ENCODE data around the gene RGP1.

RGP1 gene

GRCh38 chr9:35774907-35775635, 26.0 kb downstream of the RGP1 start:
- H3K4me3 ChIP-seq (ENCODE audit: low read depth, low read length), result no peak overlapping the region
- no peaks in the 10 kb centered on the region for H3K36me3 ChIP-seq (ENCODE audit: control insufficient read depth, insufficient read depth, low read length)
- H3K4me1 ChIP-seq (ENCODE audit: control insufficient read depth, insufficient read depth, low read length), result peaks cover 15% of the 10 kb centered on the region
- H3K27ac ChIP-seq (ENCODE audit: low read depth, low read length), result peak overlapping the region; percentile 30
- H3K27me3 ChIP-seq (ENCODE audit: control insufficient read depth, insufficient read depth, low read length), result no peaks in the 10 kb centered on the region
- H3K9ac ChIP-seq (ENCODE audit: low read depth, low read length), result no peak overlapping the region
- no peaks in the 10 kb centered on the region for H3K9me3 ChIP-seq (ENCODE audit: control insufficient read depth, insufficient read depth, low read length)

DNA sequence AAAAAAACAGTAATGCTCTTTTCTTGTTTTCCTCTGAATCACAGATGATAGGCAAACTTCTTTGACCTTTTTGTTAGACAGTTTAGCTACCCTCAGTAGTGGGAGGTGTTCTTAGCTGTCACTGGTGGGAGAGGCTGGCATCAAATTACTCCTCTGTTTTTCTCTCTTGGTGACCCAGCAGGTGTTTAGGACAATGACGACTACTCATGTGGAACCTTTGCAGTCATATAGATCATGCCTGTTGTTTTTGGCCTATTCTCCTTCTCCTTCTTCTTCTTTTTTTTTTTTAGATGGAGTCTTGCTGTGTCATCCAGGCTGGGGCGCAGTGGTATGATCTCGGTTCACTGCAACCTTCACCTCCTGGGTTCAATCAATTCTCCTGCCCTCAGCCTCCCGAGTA, 26.9 kb downstream of the RGP1 start:
- Histone ChIP-seq H3K27me3 (ENCODE audit: control insufficient read depth, insufficient read depth, low read length) (no peaks in the 10 kb centered on the region), H3K9me3 (ENCODE audit: control insufficient read depth, insufficient read depth, low read length) (no peaks in the 10 kb centered on the region), H3K27ac (ENCODE audit: low read depth, low read length) (no peak overlapping the region), H3K4me3 (ENCODE audit: low read depth, low read length) (no peak overlapping the region), H3K4me1 (ENCODE audit: control insufficient read depth, insufficient read depth, low read length) (peaks cover 15% of the 10 kb centered on the region), H3K9ac (ENCODE audit: low read depth, low read length) (no peak overlapping the region), H3K36me3 (ENCODE audit: control insufficient read depth, insufficient read depth, low read length) (no peaks in the 10 kb centered on the region)

DNA sequence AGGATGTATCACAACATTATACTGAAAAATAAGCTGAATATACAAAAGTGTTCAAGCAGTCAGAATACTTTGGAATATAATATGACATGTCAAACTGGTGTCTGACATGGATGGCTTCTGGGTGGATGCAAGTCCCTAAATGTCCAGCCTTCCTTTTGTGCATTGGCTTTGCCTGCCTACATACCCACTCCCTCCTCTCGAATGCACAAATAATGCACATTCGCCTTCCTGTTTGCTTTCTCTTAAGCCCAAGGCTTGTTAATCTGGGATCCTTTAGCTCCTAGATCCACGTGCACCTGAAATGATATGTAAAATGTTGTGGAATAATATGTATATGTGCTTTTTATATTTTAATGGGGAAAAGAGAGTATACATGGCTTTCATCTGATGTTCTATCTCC, 29.4 kb downstream of the RGP1 start:
- H3K4me3 ChIP-seq (ENCODE audit: low read depth, low read length), result no peak overlapping the region
- H3K27me3 ChIP-seq (ENCODE audit: control insufficient read depth, insufficient read depth, low read length), result no peaks in the 10 kb centered on the region

GRCh38 chr9:35781066-35781465, 32.0 kb downstream of the RGP1 start:
- no peaks in the 10 kb centered on the region for H3K9me3 ChIP-seq (ENCODE audit: control insufficient read depth, insufficient read depth, low read length)
- no peak overlapping the region for H3K27ac ChIP-seq (ENCODE audit: low read depth, low read length)
- H3K36me3 ChIP-seq (ENCODE audit: control insufficient read depth, insufficient read depth, low read length), result no peaks in the 10 kb centered on the region
- H3K9ac ChIP-seq (ENCODE audit: low read depth, low read length), result no peak overlapping the region
- H3K4me1 ChIP-seq (ENCODE audit: control insufficient read depth, insufficient read depth, low read length), result 0 out of 2 replicates have a peak, but pooled peaks cover 1% of the 10 kb centered on the region
- no peaks in the 10 kb centered on the region for H3K27me3 ChIP-seq (ENCODE audit: control insufficient read depth, insufficient read depth, low read length)
- H3K4me3 ChIP-seq (ENCODE audit: low read depth, low read length), result no peak overlapping the region

More for the DNA sequence above, 29.4 kb downstream of the RGP1 start:
- no peaks in the 10 kb centered on the region for H3K36me3 ChIP-seq (ENCODE audit: control insufficient read depth, insufficient read depth, low read length)
- no peak overlapping the region for H3K27ac ChIP-seq (ENCODE audit: low read depth, low read length)
- no peak overlapping the region for H3K9ac ChIP-seq (ENCODE audit: low read depth, low read length)
- no peaks in the 10 kb centered on the region for H3K9me3 ChIP-seq (ENCODE audit: control insufficient read depth, insufficient read depth, low read length)
- peaks cover 15% of the 10 kb centered on the region for H3K4me1 ChIP-seq (ENCODE audit: control insufficient read depth, insufficient read depth, low read length)

DNA sequence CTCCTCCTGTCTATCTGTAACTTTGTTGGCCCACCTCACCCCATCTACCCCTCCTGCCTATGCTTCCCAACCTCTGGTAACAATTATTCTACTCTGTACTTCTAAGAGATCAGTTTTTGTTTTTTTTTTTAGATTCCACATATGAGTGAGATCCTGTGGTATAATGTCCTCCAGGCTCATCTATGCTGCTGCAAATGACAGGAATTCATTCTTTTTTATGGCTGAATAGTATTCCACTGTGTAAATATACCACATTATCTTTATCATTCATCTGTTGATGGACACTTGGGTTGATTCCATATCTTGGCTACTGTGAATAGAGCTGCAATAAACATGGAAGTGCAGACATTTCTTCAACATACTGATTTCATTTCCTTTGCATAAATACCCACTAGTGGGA, 34.3 kb downstream of the RGP1 start:
- Histone ChIP-seq H3K9ac (ENCODE audit: low read depth, low read length) (no peak overlapping the region), H3K36me3 (ENCODE audit: control insufficient read depth, insufficient read depth, low read length) (no peaks in the 10 kb centered on the region), H3K27ac (ENCODE audit: low read depth, low read length) (no peak overlapping the region), H3K4me3 (ENCODE audit: low read depth, low read length) (no peak overlapping the region), H3K27me3 (ENCODE audit: control insufficient read depth, insufficient read depth, low read length) (no peaks in the 10 kb centered on the region), H3K9me3 (ENCODE audit: control insufficient read depth, insufficient read depth, low read length) (no peaks in the 10 kb centered on the region), H3K4me1 (ENCODE audit: control insufficient read depth, insufficient read depth, low read length) (no peaks in the 10 kb centered on the region)

DNA sequence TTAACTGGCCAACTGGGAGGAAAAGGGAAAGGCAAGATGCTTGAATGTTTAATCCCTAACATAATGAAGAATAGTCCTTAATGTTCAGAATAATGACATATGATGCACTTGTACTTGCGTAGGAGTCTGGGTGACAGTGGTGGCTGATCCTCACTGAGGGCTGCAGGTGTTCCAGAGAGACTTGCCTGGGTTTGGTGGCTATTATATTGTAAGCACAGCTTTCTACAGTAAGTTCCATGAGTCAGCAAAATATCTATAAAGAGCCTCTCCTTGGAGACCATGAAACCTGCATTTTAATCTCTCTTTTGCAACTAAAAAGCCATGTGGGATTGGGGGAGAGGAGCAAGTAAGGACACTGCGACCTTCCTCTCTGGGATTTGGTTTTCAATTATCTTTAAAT, 40.5 kb downstream of the RGP1 start:
- H3K27me3 ChIP-seq (ENCODE audit: control insufficient read depth, insufficient read depth, low read length), result peaks cover 7% of the 10 kb centered on the region; the same call in 1 of the 2 replicates
- H3K9me3 ChIP-seq (ENCODE audit: control insufficient read depth, insufficient read depth, low read length), result no peaks in the 10 kb centered on the region
- no peak overlapping the region for H3K27ac ChIP-seq (ENCODE audit: low read depth, low read length)
- H3K4me1 ChIP-seq (ENCODE audit: control insufficient read depth, insufficient read depth, low read length), result peaks cover 18% of the 10 kb centered on the region
- no peak overlapping the region for H3K4me3 ChIP-seq (ENCODE audit: low read depth, low read length)
- H3K36me3 ChIP-seq (ENCODE audit: control insufficient read depth, insufficient read depth, low read length), result no peaks in the 10 kb centered on the region
- H3K9ac ChIP-seq (ENCODE audit: low read depth, low read length), result no peak overlapping the region

DNA sequence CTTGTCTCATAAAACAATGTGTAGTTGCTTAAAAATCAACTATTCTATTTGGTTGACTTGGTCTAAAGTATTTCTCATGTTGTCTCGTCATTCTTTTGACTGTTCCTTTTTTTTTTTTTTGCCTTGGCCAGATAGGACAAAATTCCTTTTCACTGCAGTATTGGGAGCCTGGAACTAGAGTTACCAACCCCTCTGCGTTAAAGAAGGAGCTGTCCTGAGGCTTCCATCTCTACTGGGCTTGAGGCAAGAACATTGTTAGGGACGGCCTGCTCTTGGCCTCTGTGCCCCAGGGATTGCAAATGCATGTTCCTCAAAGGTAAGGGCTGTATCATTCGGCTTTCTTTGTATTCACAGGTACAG, 40.9 kb downstream of the RGP1 start:
- H3K9ac ChIP-seq (ENCODE audit: low read depth, low read length), result no peak overlapping the region
- peaks cover 18% of the 10 kb centered on the region for H3K4me1 ChIP-seq (ENCODE audit: control insufficient read depth, insufficient read depth, low read length)
- no peaks in the 10 kb centered on the region for H3K36me3 ChIP-seq (ENCODE audit: control insufficient read depth, insufficient read depth, low read length)
- H3K4me3 ChIP-seq (ENCODE audit: low read depth, low read length), result no peak overlapping the region
- H3K9me3 ChIP-seq (ENCODE audit: control insufficient read depth, insufficient read depth, low read length), result no peaks in the 10 kb centered on the region
- peaks cover 7% of the 10 kb centered on the region; the same call in 1 of the 2 replicates for H3K27me3 ChIP-seq (ENCODE audit: control insufficient read depth, insufficient read depth, low read length)
- H3K27ac ChIP-seq (ENCODE audit: low read depth, low read length), result no peak overlapping the region

GRCh38 chr9:35790385-35791296, 41.6 kb downstream of the RGP1 start:
- H3K4me1 ChIP-seq (ENCODE audit: control insufficient read depth, insufficient read depth, low read length), result peaks cover 18% of the 10 kb centered on the region
- H3K27me3 ChIP-seq (ENCODE audit: control insufficient read depth, insufficient read depth, low read length), result peaks cover 7% of the 10 kb centered on the region; the same call in 1 of the 2 replicates
- H3K4me3 ChIP-seq (ENCODE audit: low read depth, low read length), result peak overlapping the region; percentile 53
- H3K9me3 ChIP-seq (ENCODE audit: control insufficient read depth, insufficient read depth, low read length), result no peaks in the 10 kb centered on the region
- H3K9ac ChIP-seq (ENCODE audit: low read depth, low read length), result peak overlapping the region; percentile 20; the same call in 1 of the 2 replicates
- H3K27ac ChIP-seq (ENCODE audit: low read depth, low read length), result peak overlapping the region; percentile 20
- H3K36me3 ChIP-seq (ENCODE audit: control insufficient read depth, insufficient read depth, low read length), result no peaks in the 10 kb centered on the region

DNA sequence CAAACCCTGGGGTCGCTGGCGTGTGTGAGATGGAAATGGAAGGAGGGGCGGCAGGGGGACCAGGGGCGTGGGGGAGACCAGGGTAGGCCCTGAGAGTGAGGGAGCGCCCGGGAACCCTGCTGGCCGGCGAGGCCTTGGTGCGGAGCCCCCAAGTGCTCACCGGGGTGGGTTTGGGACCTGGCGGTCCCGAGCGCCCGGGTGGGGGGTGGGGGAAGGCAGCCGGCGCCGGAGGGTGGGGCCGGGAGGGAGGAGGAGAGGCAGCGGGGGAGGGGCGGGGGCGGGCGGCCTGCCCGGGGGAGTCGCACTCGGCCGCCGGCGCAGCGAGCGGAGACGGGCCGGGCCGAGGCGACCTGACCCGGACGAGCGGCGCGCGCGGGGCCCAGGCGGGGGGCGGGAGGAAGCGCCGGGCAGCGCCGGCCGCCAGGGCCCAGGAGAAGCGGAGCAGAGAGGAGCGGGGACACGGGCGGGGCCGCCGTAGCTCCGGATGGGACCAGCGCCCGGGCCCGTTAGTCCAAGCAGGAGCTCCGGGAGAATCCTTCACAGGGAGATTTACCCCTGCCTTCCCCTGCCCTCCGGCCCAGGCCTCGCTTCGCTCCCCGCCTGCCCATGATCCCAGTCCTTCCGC, 42.3 kb downstream of the RGP1 start, which contains the start of gene NPR2:
Gene NPR2 (plus strand): TSS at position 295 of the 625 bp plus-strand sequence. CDS start 818 bp downstream, outside the sequence.
- H3K9ac ChIP-seq (ENCODE audit: low read depth, low read length), result peak within 1 kb of the TSS; percentile 42; the same call in 1 of the 2 replicates
- peak within 1 kb of the TSS; percentile 71 for H3K4me3 ChIP-seq (ENCODE audit: low read depth, low read length)
- no peaks in the 10 kb centered on the region for H3K36me3 ChIP-seq (ENCODE audit: control insufficient read depth, insufficient read depth, low read length)
- peak within 1 kb of the TSS; percentile 20 for H3K27ac ChIP-seq (ENCODE audit: low read depth, low read length)
- peaks cover 7% of the 10 kb centered on the region; the same call in 1 of the 2 replicates for H3K27me3 ChIP-seq (ENCODE audit: control insufficient read depth, insufficient read depth, low read length)
- no peaks in the 10 kb centered on the region for H3K9me3 ChIP-seq (ENCODE audit: control insufficient read depth, insufficient read depth, low read length)
- peaks cover 18% of the 10 kb centered on the region for H3K4me1 ChIP-seq (ENCODE audit: control insufficient read depth, insufficient read depth, low read length)

DNA sequence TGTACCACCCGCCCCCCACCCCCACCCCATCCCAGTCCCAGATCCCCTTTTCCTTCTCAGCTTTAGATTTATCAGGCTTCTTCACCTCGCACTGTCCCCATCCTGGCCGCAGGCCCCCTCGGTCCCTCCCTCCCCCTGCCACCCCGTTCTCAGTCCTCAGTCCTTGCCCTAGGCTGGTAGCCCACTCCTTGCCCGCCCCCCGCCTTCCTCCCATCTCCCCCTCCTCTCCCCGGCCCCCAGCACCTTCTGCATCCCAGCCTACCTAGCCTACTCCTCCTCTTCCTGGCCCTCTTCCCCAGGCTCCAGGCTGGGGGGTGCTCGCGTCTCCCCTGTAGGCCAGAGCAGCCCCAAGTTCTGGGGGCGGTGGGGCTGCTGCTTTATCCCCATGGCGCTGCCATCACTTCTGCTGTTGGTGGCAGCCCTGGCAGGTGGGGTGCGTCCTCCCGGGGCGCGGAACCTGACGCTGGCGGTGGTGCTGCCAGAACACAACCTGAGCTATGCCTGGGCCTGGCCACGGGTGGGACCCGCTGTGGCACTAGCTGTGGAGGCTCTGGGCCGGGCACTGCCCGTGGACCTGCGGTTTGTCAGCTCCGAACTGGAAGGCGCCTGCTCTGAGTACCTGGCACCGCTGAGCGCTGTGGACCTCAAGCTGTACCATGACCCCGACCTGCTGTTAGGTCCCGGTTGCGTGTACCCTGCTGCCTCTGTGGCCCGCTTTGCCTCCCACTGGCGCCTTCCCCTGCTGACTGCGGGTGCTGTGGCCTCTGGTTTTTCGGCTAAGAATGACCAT, 43.1 kb downstream of the RGP1 start:
- peaks cover 18% of the 10 kb centered on the region for H3K4me1 ChIP-seq (ENCODE audit: control insufficient read depth, insufficient read depth, low read length)
- peak overlapping the region; percentile 71; the same call in 1 of the 2 replicates for H3K4me3 ChIP-seq (ENCODE audit: low read depth, low read length)
- peaks cover 7% of the 10 kb centered on the region; the same call in 1 of the 2 replicates for H3K27me3 ChIP-seq (ENCODE audit: control insufficient read depth, insufficient read depth, low read length)
- no peaks in the 10 kb centered on the region for H3K36me3 ChIP-seq (ENCODE audit: control insufficient read depth, insufficient read depth, low read length)
- H3K27ac ChIP-seq (ENCODE audit: low read depth, low read length), result no peak overlapping the region
- no peak overlapping the region for H3K9ac ChIP-seq (ENCODE audit: low read depth, low read length)
- no peaks in the 10 kb centered on the region for H3K9me3 ChIP-seq (ENCODE audit: control insufficient read depth, insufficient read depth, low read length)

Data from HUES48 (cell line).